Measurements from ENCODE around the gene SLC16A1. TPM values are rescaled to one million over a fixed set of nuclear protein-coding genes. Genes with fewer than 3 reads are reported as not detected.
"Not testable (repeated sequence)": the region's sequence is repeated elsewhere in the genome, so short reads cannot be mapped to it uniquely, and the experiment has no call there.

SLC16A1 gene
- total RNA-seq, 2 donors from 2014 or later, result 14.6 to 110 TPM

DNA sequence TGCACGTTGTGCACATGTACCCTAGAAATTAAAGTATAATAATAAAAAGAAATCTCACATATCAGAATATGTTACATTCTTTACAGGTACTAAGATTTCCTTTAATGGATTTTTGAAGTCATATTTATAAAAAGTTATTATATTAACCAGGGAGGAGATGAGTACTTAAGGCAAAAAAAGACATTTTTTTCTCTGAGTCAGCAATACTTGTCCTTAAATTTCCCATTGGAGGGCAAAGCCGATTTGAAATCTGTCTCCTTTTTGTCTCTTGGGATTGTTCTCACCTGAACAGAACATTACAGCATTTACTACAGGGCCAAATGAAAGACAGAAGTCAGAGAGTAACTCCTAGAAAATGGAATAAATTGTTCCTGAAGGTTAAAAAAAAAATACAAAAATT is 26.3 kb upstream of the SLC16A1 start:
- 84% methylated on average over 2 of the region's 2 CpGs for WGBS
- TF ChIP-seq POLR2A (IDR thresholded peaks at IDR 0.05), result no peak
- TF ChIP-seq, protein P1, sequence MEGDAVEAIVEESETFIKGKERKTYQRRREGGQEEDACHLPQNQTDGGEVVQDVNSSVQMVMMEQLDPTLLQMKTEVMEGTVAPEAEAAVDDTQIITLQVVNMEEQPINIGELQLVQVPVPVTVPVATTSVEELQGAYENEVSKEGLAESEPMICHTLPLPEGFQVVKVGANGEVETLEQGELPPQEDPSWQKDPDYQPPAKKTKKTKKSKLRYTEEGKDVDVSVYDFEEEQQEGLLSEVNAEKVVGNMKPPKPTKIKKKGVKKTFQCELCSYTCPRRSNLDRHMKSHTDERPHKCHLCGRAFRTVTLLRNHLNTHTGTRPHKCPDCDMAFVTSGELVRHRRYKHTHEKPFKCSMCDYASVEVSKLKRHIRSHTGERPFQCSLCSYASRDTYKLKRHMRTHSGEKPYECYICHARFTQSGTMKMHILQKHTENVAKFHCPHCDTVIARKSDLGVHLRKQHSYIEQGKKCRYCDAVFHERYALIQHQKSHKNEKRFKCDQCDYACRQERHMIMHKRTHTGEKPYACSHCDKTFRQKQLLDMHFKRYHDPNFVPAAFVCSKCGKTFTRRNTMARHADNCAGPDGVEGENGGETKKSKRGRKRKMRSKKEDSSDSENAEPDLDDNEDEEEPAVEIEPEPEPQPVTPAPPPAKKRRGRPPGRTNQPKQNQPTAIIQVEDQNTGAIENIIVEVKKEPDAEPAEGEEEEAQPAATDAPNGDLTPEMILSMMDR (IDR thresholded peaks at IDR 0.05), result no peak
- no peak for TF ChIP-seq POLR2AphosphoS5 (IDR thresholded peaks at IDR 0.05)
- Histone ChIP-seq H3K9me3 (no peaks in the 10 kb centered on the region), H3K27ac (no peak overlapping the region), H3K27me3 (replicated peaks; ENCODE audit: insufficient read depth) (no peaks in the 10 kb centered on the region), H3K4me1 (replicated peaks) (no peaks in the 10 kb centered on the region), H3K36me3 (no peaks in the 10 kb centered on the region), H3K4me3 (no peak overlapping the region)
- intact Hi-C loops (cut with DNase I), result no loop called here
- no peak for DNase-seq (ENCODE audit: low spot score)

DNA sequence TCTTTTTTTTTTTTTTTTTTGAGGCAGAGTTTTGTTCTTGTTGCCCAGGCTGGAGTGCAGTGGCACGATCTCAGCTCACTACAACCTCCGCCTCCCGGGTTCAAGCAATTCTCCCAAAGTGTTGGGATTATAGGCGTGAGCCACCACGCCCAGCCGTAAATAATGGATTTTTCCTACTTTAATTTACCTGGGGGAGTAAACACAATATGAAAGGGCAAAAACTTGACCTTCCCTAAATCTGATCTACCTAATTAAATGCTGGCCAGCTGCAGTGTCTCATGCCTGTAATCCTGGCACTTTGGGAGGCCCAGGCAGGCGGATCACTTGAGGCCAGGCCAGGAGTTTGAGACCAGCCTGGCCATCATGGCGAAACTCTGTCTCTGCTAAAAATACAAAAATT is 25.8 kb upstream of the SLC16A1 start:
- H3K27ac ChIP-seq; DNase-seq (ENCODE audit: low spot score); H3K9me3 ChIP-seq; H3K4me1 ChIP-seq (replicated peaks); H3K36me3 ChIP-seq; intact Hi-C loops (cut with DNase I); H3K4me3 ChIP-seq; H3K27me3 ChIP-seq (replicated peaks; ENCODE audit: insufficient read depth): not testable (repeated sequence)
- 89% methylated on average over 8 of the region's 8 CpGs for WGBS

DNA sequence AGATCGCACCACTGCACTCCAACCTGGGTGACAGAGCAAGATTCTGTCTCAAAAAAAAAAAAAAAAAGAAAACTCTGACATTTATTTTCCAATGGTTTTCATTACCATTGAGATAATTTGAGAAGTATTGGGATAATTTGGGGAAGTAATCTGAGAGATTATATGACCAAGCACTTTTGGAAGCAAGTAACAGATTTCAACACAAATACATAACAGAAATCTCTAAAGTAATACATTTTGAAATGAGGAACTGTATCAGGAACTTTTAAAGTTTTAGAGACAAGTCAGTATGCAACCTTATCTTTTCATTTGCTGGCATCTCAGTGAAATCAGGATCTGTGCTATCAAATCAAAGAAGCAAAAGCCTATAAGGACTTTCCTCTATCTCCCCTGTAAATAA is 25.4 kb upstream of the SLC16A1 start:
- no peaks in the 10 kb centered on the region for H3K27me3 ChIP-seq (replicated peaks; ENCODE audit: insufficient read depth)
- no peaks in the 10 kb centered on the region for H3K4me1 ChIP-seq (replicated peaks)
- intact Hi-C loops (cut with DNase I), result no loop called here
- no peak for DNase-seq (ENCODE audit: low spot score)
- H3K36me3 ChIP-seq, result no peaks in the 10 kb centered on the region
- H3K27ac ChIP-seq, result no peak overlapping the region
- H3K9me3 ChIP-seq, result no peaks in the 10 kb centered on the region
- no peak overlapping the region for H3K4me3 ChIP-seq
- 100% methylated on average over 1 of the region's 1 CpG for WGBS
- no peak for TF ChIP-seq POLR2A (IDR thresholded peaks at IDR 0.05)
- no peak for TF ChIP-seq POLR2AphosphoS5 (IDR thresholded peaks at IDR 0.05)
- TF ChIP-seq, protein P1 (IDR thresholded peaks at IDR 0.05), result no peak

DNA sequence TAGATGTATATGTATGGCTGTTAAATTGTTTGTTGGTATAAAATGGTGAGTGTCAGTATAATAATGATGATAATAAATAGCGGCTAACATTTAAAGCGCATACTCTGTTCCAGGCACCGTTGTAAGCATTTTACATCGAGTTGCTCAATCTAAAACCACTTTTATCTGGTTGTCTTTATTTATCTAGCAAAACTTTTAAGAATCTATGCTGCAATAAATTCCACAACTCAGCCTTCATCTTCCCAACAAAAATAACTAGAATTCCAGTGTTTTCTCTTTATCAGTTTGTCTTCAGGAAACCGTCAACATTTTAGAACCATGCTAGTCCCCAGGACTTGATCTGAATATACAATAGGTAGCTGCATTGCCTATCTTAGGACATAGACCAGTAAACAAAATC is 19.3 kb upstream of the SLC16A1 start:
- DNase-seq (ENCODE audit: low spot score), result no peak
- Histone ChIP-seq H3K36me3 (no peaks in the 10 kb centered on the region), H3K9me3 (no peaks in the 10 kb centered on the region), H3K27ac (no peak overlapping the region), H3K27me3 (replicated peaks; ENCODE audit: insufficient read depth) (no peaks in the 10 kb centered on the region), H3K4me3 (no peak overlapping the region), H3K4me1 (replicated peaks) (no peaks in the 10 kb centered on the region)
- TF ChIP-seq POLR2A (IDR thresholded peaks at IDR 0.05) (no peak), POLR2AphosphoS5 (IDR thresholded peaks at IDR 0.05) (no peak)
- TF ChIP-seq, protein P1 (IDR thresholded peaks at IDR 0.05), result no peak
- intact Hi-C loops (cut with DNase I), result no loop called here
- 72% methylated on average over 5 of the region's 5 CpGs for WGBS

DNA sequence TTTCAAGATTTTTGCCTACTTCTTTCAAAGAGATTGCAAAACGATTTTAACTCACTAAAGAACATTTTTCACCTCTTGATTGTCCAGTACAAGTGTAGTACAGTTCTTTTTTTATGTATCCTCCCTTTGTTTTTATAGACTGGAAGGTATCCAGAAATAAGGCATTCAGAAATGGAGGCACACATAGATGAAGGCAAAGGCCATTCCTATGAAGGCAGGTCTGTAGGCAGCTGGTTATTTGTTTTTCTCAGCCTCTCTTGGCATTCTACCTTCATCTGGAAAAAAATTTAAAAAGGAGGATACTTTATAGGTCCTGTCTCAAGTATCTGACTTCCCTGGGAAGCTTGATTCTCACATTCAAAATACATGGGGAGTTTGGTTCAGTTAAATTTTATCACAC is 18.6 kb upstream of the SLC16A1 start:
- Histone ChIP-seq H3K27me3 (replicated peaks; ENCODE audit: insufficient read depth) (no peaks in the 10 kb centered on the region), H3K36me3 (no peaks in the 10 kb centered on the region), H3K9me3 (no peaks in the 10 kb centered on the region), H3K27ac (no peak overlapping the region), H3K4me1 (replicated peaks) (no peaks in the 10 kb centered on the region), H3K4me3 (no peak overlapping the region)
- intact Hi-C loops (cut with DNase I), result no loop called here
- no peak for DNase-seq (ENCODE audit: low spot score)
- 32% methylated on average over 1 of the region's 1 CpG for WGBS
- TF ChIP-seq, protein P1 (IDR thresholded peaks at IDR 0.05), result no peak
- TF ChIP-seq POLR2AphosphoS5 (IDR thresholded peaks at IDR 0.05), result no peak
- TF ChIP-seq POLR2A (IDR thresholded peaks at IDR 0.05), result no peak
